HG03025 (cell line): Measurements from ENCODE around the gene MYL12A.
"Not testable (repeated sequence)": the region's sequence is repeated elsewhere in the genome, so short reads cannot be mapped to it uniquely, and the experiment has no call there.

Experiments
- ATAC-seq: cut with Tn5 transposase; IDR thresholded peaks from one replicate; pipeline ENCODE4 v1.9.1; 2021; ENCODE audit warnings: mild to moderate bottlenecking, moderate library complexity; ENCODE audit not compliant: unreplicated experiment, low FRiP score

The MYL12A gene

DNA sequence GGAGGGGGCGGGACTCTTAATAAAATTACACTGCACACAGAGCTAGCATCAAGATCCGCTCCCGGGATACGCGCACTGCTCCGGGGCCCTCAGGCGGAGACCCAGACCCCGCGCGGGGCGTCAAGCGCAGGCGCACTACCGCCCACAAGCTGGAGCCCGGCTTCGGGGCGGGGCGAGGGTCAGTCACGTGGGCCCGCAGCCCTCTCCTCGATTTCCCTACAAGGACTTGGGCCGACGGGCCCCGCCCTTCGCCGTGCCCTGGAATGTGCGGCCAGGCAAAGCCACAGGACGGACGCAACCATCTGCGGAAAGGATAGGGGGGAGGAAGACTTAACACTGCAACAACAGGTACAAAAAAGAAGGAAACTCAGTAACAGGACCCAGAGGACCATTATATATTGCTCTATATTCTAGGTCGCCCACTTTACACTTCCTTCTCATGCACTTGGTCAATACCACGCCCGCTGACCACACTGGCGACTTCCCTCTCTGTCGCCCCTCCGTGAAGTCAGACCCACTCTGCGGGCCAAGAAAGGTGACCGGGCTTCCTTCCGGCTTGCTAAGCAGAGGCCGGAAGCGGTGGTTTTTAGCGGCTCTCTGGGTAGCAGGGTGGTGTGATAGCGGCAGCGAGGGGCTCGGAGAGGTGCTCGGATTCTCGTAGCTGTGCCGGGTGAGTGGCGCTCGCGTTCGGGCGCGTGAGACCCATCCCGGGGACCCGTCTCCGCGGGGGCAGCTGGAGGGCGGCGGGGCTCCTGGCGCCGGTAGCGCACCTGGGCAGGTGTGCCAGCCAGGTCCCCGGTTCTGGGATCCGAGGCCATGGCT lies at the start of gene MYL12A:
MYL12A (plus strand) TSS at position 562 of the 822 bp plus-strand sequence. CDS start 5,447 bp downstream, outside the sequence.
- peak; percentile 82 for ATAC-seq

GRCh38 chr18:3198260-3198860 lies 49.2 kb upstream of the MYL12A start:
- not testable (repeated sequence) for ATAC-seq

GRCh38 chr18:3199942-3200645 lies 47.5 kb upstream of the MYL12A start:
- ATAC-seq = no peak

DNA sequence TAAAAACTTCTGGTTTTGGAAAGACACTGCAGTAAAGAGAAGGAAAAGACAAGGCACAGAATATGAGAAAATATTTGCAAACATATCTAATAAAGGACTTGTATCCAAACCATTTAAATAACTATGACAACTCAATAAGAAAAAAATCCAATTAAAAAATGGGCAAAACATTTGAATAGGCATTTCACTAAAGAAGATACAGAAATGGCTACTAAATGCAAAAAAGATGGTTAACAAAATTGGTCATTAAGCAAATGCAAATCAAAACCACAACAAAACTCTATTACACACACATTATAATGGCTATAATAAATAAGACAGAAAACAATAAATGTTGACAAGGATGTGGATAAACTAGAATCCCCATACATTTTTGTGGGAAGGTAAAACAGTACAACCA lies 42.4 kb upstream of the MYL12A start:
- no peak for ATAC-seq

- ATAC-seq = no peak
Measured at GRCh38 chr18:3207565-3207964, 40.0 kb upstream of the MYL12A start.

- ATAC-seq = no peak
Measured at GRCh38 chr18:3209859-3210569, 37.6 kb upstream of the MYL12A start.

GRCh38 chr18:3211236-3211992 lies 36.2 kb upstream of the MYL12A start:
- no peak for ATAC-seq

- ATAC-seq = no peak
Measured at GRCh38 chr18:3212657-3213056, 34.9 kb upstream of the MYL12A start.

- no peak for ATAC-seq
Measured at GRCh38 chr18:3213300-3214059, 34.1 kb upstream of the MYL12A start.

DNA sequence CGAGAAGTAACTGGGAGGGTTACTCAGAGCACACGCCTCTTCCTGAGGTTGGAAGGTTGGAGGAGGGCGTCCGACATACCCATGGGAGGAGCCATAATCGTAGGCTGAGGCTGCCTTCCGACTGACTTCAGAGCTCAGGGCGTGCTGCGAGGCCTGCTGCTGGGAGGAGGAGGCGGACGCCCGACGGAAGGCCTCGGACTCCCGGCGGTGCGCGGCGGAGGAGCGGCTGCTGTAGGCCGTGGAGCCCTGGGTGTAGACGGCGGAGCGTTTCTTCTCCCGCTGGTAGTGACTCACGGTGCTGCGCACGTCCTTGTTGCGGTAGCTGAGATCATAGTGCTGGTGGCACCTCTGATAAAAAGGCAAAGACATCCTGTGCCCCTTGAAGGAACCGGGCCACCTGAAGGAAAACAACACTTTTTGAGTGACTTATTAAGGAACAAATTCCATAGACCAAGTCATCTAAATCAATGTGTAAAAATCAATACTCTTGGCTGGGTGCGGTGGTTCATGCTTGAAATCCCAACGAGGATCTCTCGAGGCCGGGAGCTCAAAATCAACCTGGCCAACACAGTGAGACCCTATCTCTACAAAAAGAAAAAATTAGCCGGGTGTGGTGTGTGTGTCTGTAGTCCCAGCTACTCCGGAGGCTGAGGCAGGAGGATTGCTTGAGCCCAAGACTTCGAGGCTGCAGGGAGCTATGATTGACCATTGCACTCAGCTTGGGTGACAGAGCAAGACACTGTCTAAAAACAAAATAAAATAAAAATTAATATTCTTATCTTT lies 32.6 kb upstream of the MYL12A start:
- ATAC-seq = no peak

DNA sequence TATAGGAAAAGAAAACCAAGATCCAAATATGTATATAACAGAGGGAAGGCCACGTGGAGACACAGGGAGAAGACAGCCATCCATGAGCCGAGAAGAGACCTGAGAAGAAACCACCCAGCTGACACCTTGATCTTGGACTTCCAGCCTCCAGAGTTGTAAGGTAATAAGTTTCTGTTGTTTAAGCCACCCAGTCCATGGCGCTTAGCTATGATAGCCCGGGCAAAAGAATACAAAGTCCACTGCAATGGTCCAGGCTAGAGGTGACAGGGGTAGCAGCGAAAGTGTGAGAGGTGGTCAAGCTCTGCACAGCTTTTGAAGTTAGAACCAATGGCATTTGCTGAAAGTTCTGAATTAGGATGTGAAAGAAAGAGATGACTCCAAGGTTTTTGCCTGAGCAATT lies 30.6 kb upstream of the MYL12A start:
- no peak for ATAC-seq

- no peak for ATAC-seq
Measured at GRCh38 chr18:3217948-3218647, 29.5 kb upstream of the MYL12A start.

DNA sequence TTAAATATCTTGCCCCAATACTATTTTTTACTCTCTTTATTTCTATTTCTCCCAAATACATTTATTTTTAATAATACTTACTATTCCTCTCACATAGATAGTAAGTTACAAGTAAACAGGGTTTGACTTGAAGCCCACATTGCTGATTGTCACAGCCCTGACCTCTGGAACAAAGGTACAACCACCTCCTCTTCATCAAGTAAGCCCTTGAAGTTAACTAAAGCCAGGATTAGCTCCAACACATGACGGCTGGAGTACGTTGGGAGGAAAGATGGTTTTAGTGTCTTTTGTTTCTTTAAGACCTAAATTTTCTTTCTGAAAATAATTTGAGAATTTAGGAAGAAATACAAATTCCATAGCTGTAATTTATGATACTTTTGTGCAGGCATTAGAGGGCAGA lies 28.8 kb upstream of the MYL12A start:
- ATAC-seq = no peak

GRCh38 chr18:3219241-3219630 lies 28.4 kb upstream of the MYL12A start:
- ATAC-seq = no peak

DNA sequence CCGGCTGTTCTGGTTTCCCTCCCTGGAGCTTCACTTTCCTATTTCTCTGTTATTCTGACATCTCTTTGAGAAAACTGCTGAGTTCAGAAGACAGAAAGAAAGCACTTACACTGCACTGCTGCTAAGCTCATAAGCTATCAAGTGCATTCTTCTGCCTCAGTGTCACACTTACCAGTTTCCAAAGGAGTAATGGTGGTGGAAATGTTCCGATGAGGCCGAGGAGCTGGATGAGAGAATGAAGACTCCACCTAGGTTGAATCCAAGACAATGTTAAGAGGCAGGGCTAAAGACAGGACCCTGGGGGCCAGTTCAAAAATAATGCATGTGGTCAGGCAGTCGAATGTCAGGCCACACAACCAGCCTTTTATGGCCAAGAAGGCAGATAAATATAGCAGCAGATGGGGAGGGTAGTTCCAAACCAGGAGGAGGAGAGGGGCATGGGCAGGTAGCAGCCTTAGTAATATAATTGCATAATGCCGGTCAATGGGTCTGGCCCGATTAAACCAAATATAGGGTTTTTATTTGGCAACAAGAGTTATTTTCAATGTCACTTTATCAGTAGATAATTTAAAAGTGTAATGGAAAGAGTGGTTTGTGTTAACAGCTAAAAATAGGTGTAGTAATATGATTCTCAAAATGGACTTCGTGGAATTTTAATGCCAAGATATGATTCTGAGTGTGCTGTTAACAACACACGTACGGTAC lies 27.8 kb upstream of the MYL12A start, which contains the start of gene MYOM1:
MYOM1 (minus strand) TSS at position 338 of the 705 bp plus-strand sequence. CDS start 4,745 bp downstream, outside the sequence.
- no peak for ATAC-seq

GRCh38 chr18:3220868-3221267 lies 26.7 kb upstream of the MYL12A start:
- ATAC-seq = not testable (repeated sequence)

DNA sequence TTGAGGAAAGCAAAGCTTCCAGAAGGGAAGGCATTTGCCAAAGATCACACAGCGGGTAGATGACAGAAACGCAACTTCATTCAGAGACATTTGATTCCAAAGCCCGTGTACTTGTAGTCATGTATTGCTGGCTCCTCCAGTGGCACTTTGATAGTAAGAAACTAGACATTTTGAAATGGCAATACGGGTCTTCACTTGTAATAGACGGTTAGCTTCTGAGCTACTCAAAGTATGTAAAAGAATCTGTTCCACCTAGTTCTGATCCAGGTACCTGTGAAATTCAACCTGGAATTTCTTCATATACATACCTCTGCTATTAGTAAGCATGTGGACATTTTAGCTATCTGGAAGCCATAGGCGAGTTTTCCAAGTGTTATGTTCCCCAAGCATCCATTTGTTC lies 26.1 kb upstream of the MYL12A start:
- ATAC-seq = no peak
